ENCODE measurements around the gene SPTLC3. TPM values are rescaled to one million over a fixed set of nuclear protein-coding genes. Genes with fewer than 3 reads are reported as not detected.

SPTLC3 gene
- total and polyA plus RNA-seq, 2 donors (not counting 1 experiment from before 2014, with no cell fraction given): not detected

DNA sequence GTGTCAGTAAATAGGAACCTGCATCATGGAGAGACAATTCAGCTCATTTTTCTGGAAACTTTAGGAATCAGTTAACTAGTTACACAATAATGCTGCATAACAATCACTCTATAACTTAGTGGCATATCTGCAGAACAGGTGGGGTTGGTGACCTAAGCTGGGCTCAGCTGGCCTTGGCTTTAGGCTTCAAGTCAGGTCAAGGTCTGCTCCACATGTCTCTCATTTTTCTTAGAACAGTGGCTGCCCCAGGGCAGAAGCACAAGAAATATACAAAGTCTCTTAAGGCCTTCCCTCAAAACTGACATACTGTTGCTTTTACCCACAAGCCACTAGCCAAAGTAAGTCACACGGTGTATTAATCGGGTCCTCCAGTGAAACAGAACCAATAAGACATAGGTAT lies 198.2 kb downstream of the SPTLC3 start:
- H3K4me1 Mint-ChIP-seq: peaks cover 3% of the 10 kb centered on the region
- CTCF ChIA-PET: no interaction called here
- no peaks in the 10 kb centered on the region for H3K79me2 ChIP-seq (ENCODE audit: control insufficient read depth, insufficient read depth, low read length)
- H2AFZ ChIP-seq (ENCODE audit: insufficient read depth, low read depth, low read length, poor library complexity, severe bottlenecking): no peak overlapping the region
- no peak for TF ChIP-seq EZH2 (IDR thresholded peaks at IDR 0.05; ENCODE audit: borderline replicate concordance, insufficient read depth, low read depth, low read length, poor library complexity, severe bottlenecking)
- TF ChIP-seq, protein P1, sequence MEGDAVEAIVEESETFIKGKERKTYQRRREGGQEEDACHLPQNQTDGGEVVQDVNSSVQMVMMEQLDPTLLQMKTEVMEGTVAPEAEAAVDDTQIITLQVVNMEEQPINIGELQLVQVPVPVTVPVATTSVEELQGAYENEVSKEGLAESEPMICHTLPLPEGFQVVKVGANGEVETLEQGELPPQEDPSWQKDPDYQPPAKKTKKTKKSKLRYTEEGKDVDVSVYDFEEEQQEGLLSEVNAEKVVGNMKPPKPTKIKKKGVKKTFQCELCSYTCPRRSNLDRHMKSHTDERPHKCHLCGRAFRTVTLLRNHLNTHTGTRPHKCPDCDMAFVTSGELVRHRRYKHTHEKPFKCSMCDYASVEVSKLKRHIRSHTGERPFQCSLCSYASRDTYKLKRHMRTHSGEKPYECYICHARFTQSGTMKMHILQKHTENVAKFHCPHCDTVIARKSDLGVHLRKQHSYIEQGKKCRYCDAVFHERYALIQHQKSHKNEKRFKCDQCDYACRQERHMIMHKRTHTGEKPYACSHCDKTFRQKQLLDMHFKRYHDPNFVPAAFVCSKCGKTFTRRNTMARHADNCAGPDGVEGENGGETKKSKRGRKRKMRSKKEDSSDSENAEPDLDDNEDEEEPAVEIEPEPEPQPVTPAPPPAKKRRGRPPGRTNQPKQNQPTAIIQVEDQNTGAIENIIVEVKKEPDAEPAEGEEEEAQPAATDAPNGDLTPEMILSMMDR (IDR thresholded peaks at IDR 0.05): no peak
- H3K4me2 ChIP-seq (replicated peaks; ENCODE audit: low read depth, low read length, poor library complexity, severe bottlenecking): no peak overlapping the region
- H4K20me1 ChIP-seq (ENCODE audit: control insufficient read depth, insufficient read depth, low read length, poor library complexity, severe bottlenecking): no peaks in the 10 kb centered on the region
- H3K27me3 ChIP-seq (replicated peaks in 1 of 4; ENCODE audit: control extremely low read depth in 1 of 4, control insufficient read depth in 3 of 4, insufficient read depth in 4 of 4, low read length in 3 of 4): peaks cover 0 to 4% (median 0%) of the 10 kb centered on the region in 4 experiments
- WGBS (ENCODE audit: insufficient coverage): no CpG with 5 or more reads among the region's 2 CpGs
- H3K9ac ChIP-seq (ENCODE audit: low read length): no peak overlapping the region
- no peak overlapping the region for H3K4me3 Mint-ChIP-seq
- H3K9me3 ChIP-seq (ENCODE audit: control extremely low read depth in 1 of 3, control insufficient read depth in 2 of 3, insufficient read depth in 1 of 3, low read length in 2 of 3): peaks cover 0 to 2% (median 0%) of the 10 kb centered on the region in 3 donors
- intact Hi-C loops (cut with micrococcal nuclease): no loop called here
- POLR2A ChIA-PET: no interaction called here
- DNase-seq (no peak), ATAC-seq (ENCODE audit: low read depth) (no peak)
- H3K9me3 Mint-ChIP-seq (ENCODE audit: insufficient read depth): peaks cover 3% of the 10 kb centered on the region
- H3K36me3 ChIP-seq (replicated peaks in 1 of 2; ENCODE audit: control extremely low read depth in 1 of 2, control insufficient read depth in 1 of 2, extremely low read depth in 1 of 2, insufficient read depth in 2 of 2, low read length in 1 of 2): no peaks in the 10 kb centered on the region
- H3K27ac ChIP-seq (ENCODE audit: low read length in 2 of 2): no peak overlapping the region
- H3K4me3 ChIP-seq (ENCODE audit: control extremely low read depth in 1 of 5, extremely low read depth in 1 of 5, insufficient read depth in 1 of 5, low read depth in 2 of 5, low read length in 4 of 5): no peak overlapping the region
- no peaks in the 10 kb centered on the region for H3K4me1 ChIP-seq (ENCODE audit: control insufficient read depth in 2 of 2, insufficient read depth in 2 of 2, low read length in 2 of 2)
- H3K27ac Mint-ChIP-seq: no peak overlapping the region
- H3K27me3 Mint-ChIP-seq: peaks cover 10% of the 10 kb centered on the region

DNA sequence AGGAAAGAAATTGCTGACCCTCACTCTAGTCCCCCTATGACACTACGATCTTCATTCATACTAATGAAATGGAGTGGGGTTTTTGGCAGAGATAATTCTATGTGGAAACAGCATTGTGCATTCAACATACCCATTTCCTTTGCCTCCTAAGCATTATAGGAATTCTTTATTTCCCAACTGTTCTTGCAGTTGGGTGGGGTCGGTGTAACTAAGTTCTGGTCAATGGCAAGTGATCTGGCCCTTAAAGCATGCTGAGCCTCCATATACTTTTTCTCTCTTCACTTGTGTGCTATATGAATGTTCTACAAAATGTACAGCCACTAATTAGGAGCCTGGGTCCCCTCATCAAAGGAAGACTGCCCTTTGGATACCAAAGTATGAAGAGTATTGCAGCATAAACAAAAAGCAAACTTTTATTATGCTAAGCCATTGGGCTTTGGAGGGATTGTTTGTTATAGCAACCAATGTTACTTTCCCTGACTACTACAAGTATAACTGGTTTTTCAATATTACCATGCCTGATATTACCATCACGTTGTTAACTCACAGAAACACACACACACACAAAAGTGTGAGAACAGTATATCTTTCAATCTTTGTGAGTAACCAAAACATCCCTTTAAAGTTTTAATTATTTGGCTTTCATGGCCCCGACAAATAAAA lies 203.3 kb downstream of the SPTLC3 start:
- no peak overlapping the region for H3K27ac Mint-ChIP-seq
- H3K4me1 Mint-ChIP-seq: no peaks in the 10 kb centered on the region
- ChIA-PET POLR2A (no interaction called here), CTCF (no interaction called here)
- WGBS (ENCODE audit: insufficient coverage): 100% methylated on average over 1 of the region's 4 CpGs
- intact Hi-C loops (cut with micrococcal nuclease): no loop called here
- no peak overlapping the region for H3K4me3 Mint-ChIP-seq
- Histone ChIP-seq H3K9me3 (ENCODE audit: control extremely low read depth in 1 of 3, control insufficient read depth in 2 of 3, insufficient read depth in 1 of 3, low read length in 2 of 3) (no peaks in the 10 kb centered on the region), H2AFZ (ENCODE audit: insufficient read depth, low read depth, low read length, poor library complexity, severe bottlenecking) (no peak overlapping the region), H3K36me3 (replicated peaks in 1 of 2; ENCODE audit: control extremely low read depth in 1 of 2, control insufficient read depth in 1 of 2, extremely low read depth in 1 of 2, insufficient read depth in 2 of 2, low read length in 1 of 2) (no peaks in the 10 kb centered on the region), H3K4me3 (ENCODE audit: control extremely low read depth in 1 of 5, extremely low read depth in 1 of 5, insufficient read depth in 1 of 5, low read depth in 2 of 5, low read length in 4 of 5) (no peak overlapping the region), H3K4me1 (ENCODE audit: control insufficient read depth in 2 of 2, insufficient read depth in 2 of 2, low read length in 2 of 2) (no peaks in the 10 kb centered on the region), H3K9ac (ENCODE audit: low read length) (no peak overlapping the region), H3K79me2 (ENCODE audit: control insufficient read depth, insufficient read depth, low read length) (no peaks in the 10 kb centered on the region), H3K27me3 (replicated peaks in 1 of 4; ENCODE audit: control extremely low read depth in 1 of 4, control insufficient read depth in 3 of 4, insufficient read depth in 4 of 4, low read length in 3 of 4) (peaks cover 0 to 15% (median 7%) of the 10 kb centered on the region in 4 experiments), H4K20me1 (ENCODE audit: control insufficient read depth, insufficient read depth, low read length, poor library complexity, severe bottlenecking) (no peaks in the 10 kb centered on the region), H3K4me2 (replicated peaks; ENCODE audit: low read depth, low read length, poor library complexity, severe bottlenecking) (no peak overlapping the region), H3K27ac (ENCODE audit: low read length in 2 of 2) (no peak overlapping the region)
- ATAC-seq (ENCODE audit: low read depth) (no peak), DNase-seq (no peak)
- H3K9me3 Mint-ChIP-seq (ENCODE audit: insufficient read depth): no peaks in the 10 kb centered on the region
- TF ChIP-seq, protein P1 (IDR thresholded peaks at IDR 0.05): no peak
- TF ChIP-seq EZH2 (IDR thresholded peaks at IDR 0.05; ENCODE audit: borderline replicate concordance, insufficient read depth, low read depth, low read length, poor library complexity, severe bottlenecking): no peak
- H3K27me3 Mint-ChIP-seq: peaks cover 33% of the 10 kb centered on the region
